MM.1S (cell line): Measurements from ENCODE around the gene GSN.

Experiments
- DNase-seq: peaks from one replicate; pipeline ENCODE4 v3.0.0-alpha.2; 2015
- H2AFZ ChIP-seq: fragments of 300-600 bp; sonication (generic); 2 replicates; pipeline ENCODE4 v1.6.0; 2016; ENCODE audit warnings: antibody characterized with exemption, low read length
- H3F3A ChIP-seq: fragments of 300-600 bp; sonication (generic); 2 replicates; pipeline ENCODE4 v1.6.1; 2016; ENCODE audit warnings: mild to moderate bottlenecking, antibody characterized with exemption, low read length, moderate library complexity, mixed read lengths; ENCODE audit not compliant: insufficient read depth
- H3K27ac ChIP-seq: fragments of 300-600 bp; sonication (generic); 2 replicates; pipeline ENCODE4 v1.5.1; 2016; ENCODE audit warnings: mild to moderate bottlenecking, low read length
- H3K27me3 ChIP-seq: fragments of 300-600 bp; sonication (generic); replicated peaks from 2 replicates; pipeline ENCODE4 v1.6.0; 2016; ENCODE audit warnings: low read length; ENCODE audit not compliant: insufficient read depth
- H3K36me3 ChIP-seq: fragments of 300-600 bp; sonication (generic); replicated peaks from 2 replicates; pipeline ENCODE4 v1.6.1; 2016; ENCODE audit warnings: mild to moderate bottlenecking, low read length, mixed read lengths; ENCODE audit not compliant: insufficient read depth
- H3K4me1 ChIP-seq: fragments of 300-600 bp; sonication (generic); 2 replicates; pipeline ENCODE4 v1.6.1; 2016; ENCODE audit warnings: low read length, mixed read lengths
- H3K4me2 ChIP-seq: fragments of 300-600 bp; sonication (generic); 2 replicates; pipeline ENCODE4 v1.6.0; 2016; ENCODE audit warnings: low read depth, low read length
- H3K4me3 ChIP-seq: fragments of 300-600 bp; sonication (generic); 2 replicates; pipeline ENCODE4 v1.5.1; 2016; ENCODE audit warnings: low read length, mixed read lengths
- H3K79me2 ChIP-seq: fragments of 300-600 bp; sonication (generic); 2 replicates; pipeline ENCODE4 v1.6.1; 2016; ENCODE audit warnings: mixed run types, low read length, mixed read lengths
- H3K9ac ChIP-seq: fragments of 300-600 bp; sonication (generic); 2 replicates; pipeline ENCODE4 v1.6.1; 2016; ENCODE audit warnings: low read length, mixed read lengths
- H3K9me2 ChIP-seq: fragments of 300-600 bp; sonication (generic); replicated peaks from 2 replicates; pipeline ENCODE4 v1.6.1; 2016; ENCODE audit warnings: mild to moderate bottlenecking, low read length, mixed read lengths; ENCODE audit not compliant: insufficient read depth
- H3K9me3 ChIP-seq: fragments of 300-600 bp; sonication (generic); replicated peaks from 2 replicates; pipeline ENCODE4 v1.6.1; 2016; ENCODE audit warnings: mild to moderate bottlenecking, low read length, mixed read lengths; ENCODE audit not compliant: insufficient read depth
- H4K20me1 ChIP-seq: fragments of 300-600 bp; sonication (generic); 2 replicates; pipeline ENCODE4 v1.6.1; 2016; ENCODE audit warnings: mild to moderate bottlenecking, low read length, moderate library complexity, mixed read lengths; ENCODE audit not compliant: insufficient read depth
- EZH2 ChIP-seq: fragments of 300-600 bp; sonication (generic); optimal IDR thresholded peaks from 2 replicates; pipeline ENCODE3; 2017; ENCODE audit warnings: low read depth, mild to moderate bottlenecking, antibody characterized with exemption, low read length, mixed read lengths
- EZH2phosphoT487 ChIP-seq: fragments of 300-600 bp; sonication (generic); IDR thresholded peaks from 2 replicates; pipeline ENCODE4 v1.6.1; 2018; ENCODE audit warnings: antibody characterized with exemption, low read length
- TF ChIP-seq, protein P1 (sequence below): fragments of 300-600 bp; sonication (generic); IDR thresholded peaks from 2 replicates; pipeline ENCODE4 v1.5.1; 2016; ENCODE audit warnings: antibody characterized with exemption, low read length, mixed read lengths

The GSN gene

DNA sequence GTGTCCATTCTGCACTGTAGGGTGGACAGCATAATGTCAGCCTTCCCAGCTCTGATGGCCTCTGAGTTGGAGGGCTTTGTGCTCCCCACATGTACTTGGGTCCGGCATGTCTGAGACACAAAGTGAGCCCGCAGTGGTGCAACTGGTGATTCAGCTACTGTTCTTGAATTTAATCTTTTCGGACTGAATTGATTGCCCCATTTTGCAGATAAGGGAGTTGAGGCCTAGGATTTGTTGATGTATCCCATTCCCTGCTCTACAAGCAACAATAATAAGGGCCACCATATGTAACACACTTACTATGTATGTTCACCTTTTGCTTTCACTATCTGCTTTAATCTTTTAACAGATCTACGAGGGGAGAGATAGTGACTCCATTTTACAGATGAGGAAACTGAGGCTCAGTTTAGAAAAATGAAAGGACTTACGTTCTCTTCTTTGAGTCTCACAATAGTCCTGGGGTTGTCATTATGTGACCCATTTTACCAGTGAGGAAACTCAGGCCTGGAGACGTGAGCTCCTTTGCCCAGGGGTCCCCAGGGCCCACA is 4.5 kb downstream of the GSN start:
- H3K36me3 ChIP-seq: no peaks in the 10 kb centered on the region
- no peaks in the 10 kb centered on the region for H3K9me3 ChIP-seq
- H3F3A ChIP-seq: no peaks in the 10 kb centered on the region
- no peak for DNase-seq
- no peaks in the 10 kb centered on the region for H3K27me3 ChIP-seq
- H3K4me3 ChIP-seq: no peak overlapping the region
- no peaks in the 10 kb centered on the region for H3K79me2 ChIP-seq
- H4K20me1 ChIP-seq: no peaks in the 10 kb centered on the region
- H2AFZ ChIP-seq: no peak overlapping the region
- TF ChIP-seq EZH2phosphoT487: no peak
- no peak for TF ChIP-seq EZH2
- TF ChIP-seq, protein P1, sequence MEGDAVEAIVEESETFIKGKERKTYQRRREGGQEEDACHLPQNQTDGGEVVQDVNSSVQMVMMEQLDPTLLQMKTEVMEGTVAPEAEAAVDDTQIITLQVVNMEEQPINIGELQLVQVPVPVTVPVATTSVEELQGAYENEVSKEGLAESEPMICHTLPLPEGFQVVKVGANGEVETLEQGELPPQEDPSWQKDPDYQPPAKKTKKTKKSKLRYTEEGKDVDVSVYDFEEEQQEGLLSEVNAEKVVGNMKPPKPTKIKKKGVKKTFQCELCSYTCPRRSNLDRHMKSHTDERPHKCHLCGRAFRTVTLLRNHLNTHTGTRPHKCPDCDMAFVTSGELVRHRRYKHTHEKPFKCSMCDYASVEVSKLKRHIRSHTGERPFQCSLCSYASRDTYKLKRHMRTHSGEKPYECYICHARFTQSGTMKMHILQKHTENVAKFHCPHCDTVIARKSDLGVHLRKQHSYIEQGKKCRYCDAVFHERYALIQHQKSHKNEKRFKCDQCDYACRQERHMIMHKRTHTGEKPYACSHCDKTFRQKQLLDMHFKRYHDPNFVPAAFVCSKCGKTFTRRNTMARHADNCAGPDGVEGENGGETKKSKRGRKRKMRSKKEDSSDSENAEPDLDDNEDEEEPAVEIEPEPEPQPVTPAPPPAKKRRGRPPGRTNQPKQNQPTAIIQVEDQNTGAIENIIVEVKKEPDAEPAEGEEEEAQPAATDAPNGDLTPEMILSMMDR: no peak
- no peaks in the 10 kb centered on the region for H3K9me2 ChIP-seq
- no peak overlapping the region for H3K27ac ChIP-seq
- H3K4me2 ChIP-seq: no peak overlapping the region
- H3K9ac ChIP-seq: no peak overlapping the region
- no peaks in the 10 kb centered on the region; the same call in 1 of the 2 replicates for H3K4me1 ChIP-seq

DNA sequence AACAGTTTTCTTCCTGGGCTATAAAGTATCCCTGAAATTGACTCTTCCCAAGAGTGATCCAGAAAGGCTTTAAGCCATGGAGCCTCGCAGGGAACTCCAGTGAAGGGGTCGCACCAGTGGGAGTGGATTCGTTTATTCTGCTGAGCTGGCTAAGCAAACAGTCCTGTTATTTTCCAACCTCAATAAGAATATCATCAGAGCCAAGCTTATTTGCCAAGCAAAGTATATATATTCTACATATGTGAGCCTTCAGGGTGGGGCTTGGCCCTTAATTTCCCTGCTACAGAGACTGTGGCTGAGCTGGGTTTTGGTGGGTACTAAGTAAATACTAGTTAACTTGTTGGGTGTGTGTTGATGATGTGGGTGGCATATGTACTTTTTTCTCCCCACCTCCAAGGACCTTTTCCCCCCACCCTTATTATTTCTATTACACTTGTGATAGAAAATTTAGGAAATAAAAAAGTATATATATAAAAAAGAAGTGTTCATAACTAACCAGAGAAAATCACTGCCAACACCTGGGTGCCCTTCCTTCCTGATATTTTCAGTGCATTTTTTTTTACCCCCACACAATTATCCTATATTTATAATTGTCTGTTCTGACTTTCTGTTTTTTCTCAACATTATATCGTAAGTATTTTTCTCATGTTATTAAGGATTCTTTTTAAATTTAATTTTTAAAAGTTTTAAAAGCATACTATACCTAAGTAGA is 5.3 kb downstream of the GSN start:
- Histone ChIP-seq H3F3A (no peaks in the 10 kb centered on the region), H3K9ac (no peak overlapping the region), H3K27me3 (no peaks in the 10 kb centered on the region), H4K20me1 (no peaks in the 10 kb centered on the region), H3K27ac (no peak overlapping the region), H3K4me3 (no peak overlapping the region), H3K4me2 (no peak overlapping the region), H3K79me2 (no peaks in the 10 kb centered on the region), H3K9me2 (no peaks in the 10 kb centered on the region), H3K9me3 (no peaks in the 10 kb centered on the region), H3K36me3 (no peaks in the 10 kb centered on the region), H2AFZ (no peak overlapping the region), H3K4me1 (no peaks in the 10 kb centered on the region; the same call in 1 of the 2 replicates)
- DNase-seq: no peak
- TF ChIP-seq, protein P1: no peak
- TF ChIP-seq EZH2phosphoT487 (no peak), EZH2 (no peak)

DNA sequence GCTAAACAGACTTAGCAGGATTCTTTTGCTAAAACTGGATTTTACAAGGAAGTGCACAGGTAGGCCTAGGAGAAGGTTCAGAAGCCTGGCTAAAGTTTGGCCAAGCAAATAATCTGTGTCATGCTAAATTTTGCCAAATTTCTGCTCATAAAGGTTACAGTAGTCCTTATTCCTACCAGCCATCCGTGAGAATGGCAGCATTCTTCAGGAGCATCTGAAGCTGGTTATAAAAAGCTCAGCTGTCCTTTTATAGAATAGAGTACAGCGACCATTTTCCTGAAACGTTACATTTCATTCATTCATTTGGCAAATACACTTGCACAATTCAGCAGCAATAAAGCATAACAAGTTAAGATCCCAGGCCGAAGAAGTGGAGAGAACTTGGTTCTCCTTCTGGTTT is 6.9 kb downstream of the GSN start:
- no peaks in the 10 kb centered on the region for H3K79me2 ChIP-seq
- no peak overlapping the region for H3K27ac ChIP-seq
- H3K9ac ChIP-seq: no peak overlapping the region
- no peaks in the 10 kb centered on the region for H3K27me3 ChIP-seq
- no peak overlapping the region for H3K4me3 ChIP-seq
- TF ChIP-seq, protein P1: no peak
- no peak for TF ChIP-seq EZH2
- TF ChIP-seq EZH2phosphoT487: no peak
- H3K36me3 ChIP-seq: no peaks in the 10 kb centered on the region
- no peaks in the 10 kb centered on the region for H3F3A ChIP-seq
- H3K9me2 ChIP-seq: no peaks in the 10 kb centered on the region
- H4K20me1 ChIP-seq: no peaks in the 10 kb centered on the region
- H3K4me2 ChIP-seq: no peak overlapping the region
- H2AFZ ChIP-seq: no peak overlapping the region
- H3K9me3 ChIP-seq: no peaks in the 10 kb centered on the region
- no peak for DNase-seq
- H3K4me1 ChIP-seq: no peaks in the 10 kb centered on the region
